ENCODE data around the gene MRTFA. TPM values are rescaled to one million over a fixed set of nuclear protein-coding genes. Genes with fewer than 3 reads are reported as not detected.
A peak's percentile ranks its signal among the peaks of the same experiment; 100 is the strongest.

The MRTFA gene
- total RNA-seq, 1 donor from 2014 or later, result 68.4 TPM

GRCh38 chr22:40443732-40444131 is 192.8 kb downstream of the MRTFA start:
- no peak overlapping the region for H3K27ac Mint-ChIP-seq (ENCODE audit: unreplicated experiment)
- no peaks in the 10 kb centered on the region for H3K9me3 Mint-ChIP-seq (ENCODE audit: unreplicated experiment)
- H3K4me3 Mint-ChIP-seq (ENCODE audit: unreplicated experiment), result no peak overlapping the region
- H3K36me3 Mint-ChIP-seq (ENCODE audit: low read depth, unreplicated experiment), result peaks cover 14% of the 10 kb centered on the region
- H3K27me3 Mint-ChIP-seq (ENCODE audit: unreplicated experiment), result peaks cover 5% of the 10 kb centered on the region
- H3K4me1 Mint-ChIP-seq (ENCODE audit: unreplicated experiment), result peaks cover 11% of the 10 kb centered on the region
- DNase-seq (ENCODE audit: low spot score), result no peak
- TF ChIP-seq, protein P1, sequence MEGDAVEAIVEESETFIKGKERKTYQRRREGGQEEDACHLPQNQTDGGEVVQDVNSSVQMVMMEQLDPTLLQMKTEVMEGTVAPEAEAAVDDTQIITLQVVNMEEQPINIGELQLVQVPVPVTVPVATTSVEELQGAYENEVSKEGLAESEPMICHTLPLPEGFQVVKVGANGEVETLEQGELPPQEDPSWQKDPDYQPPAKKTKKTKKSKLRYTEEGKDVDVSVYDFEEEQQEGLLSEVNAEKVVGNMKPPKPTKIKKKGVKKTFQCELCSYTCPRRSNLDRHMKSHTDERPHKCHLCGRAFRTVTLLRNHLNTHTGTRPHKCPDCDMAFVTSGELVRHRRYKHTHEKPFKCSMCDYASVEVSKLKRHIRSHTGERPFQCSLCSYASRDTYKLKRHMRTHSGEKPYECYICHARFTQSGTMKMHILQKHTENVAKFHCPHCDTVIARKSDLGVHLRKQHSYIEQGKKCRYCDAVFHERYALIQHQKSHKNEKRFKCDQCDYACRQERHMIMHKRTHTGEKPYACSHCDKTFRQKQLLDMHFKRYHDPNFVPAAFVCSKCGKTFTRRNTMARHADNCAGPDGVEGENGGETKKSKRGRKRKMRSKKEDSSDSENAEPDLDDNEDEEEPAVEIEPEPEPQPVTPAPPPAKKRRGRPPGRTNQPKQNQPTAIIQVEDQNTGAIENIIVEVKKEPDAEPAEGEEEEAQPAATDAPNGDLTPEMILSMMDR (IDR thresholded peaks at IDR 0.05; ENCODE audit: unreplicated experiment), result no peak

GRCh38 chr22:40441761-40442390 is 194.6 kb downstream of the MRTFA start:
- Mint-ChIP-seq H3K4me3 (ENCODE audit: unreplicated experiment) (no peak overlapping the region), H3K36me3 (ENCODE audit: low read depth, unreplicated experiment) (peaks cover 16% of the 10 kb centered on the region), H3K27ac (ENCODE audit: unreplicated experiment) (no peak overlapping the region), H3K9me3 (ENCODE audit: unreplicated experiment) (no peaks in the 10 kb centered on the region), H3K27me3 (ENCODE audit: unreplicated experiment) (peaks cover 6% of the 10 kb centered on the region), H3K4me1 (ENCODE audit: unreplicated experiment) (peaks cover 22% of the 10 kb centered on the region)
- TF ChIP-seq, protein P1 (IDR thresholded peaks at IDR 0.05; ENCODE audit: unreplicated experiment), result no peak
- no peak for DNase-seq (ENCODE audit: low spot score)

GRCh38 chr22:40436505-40437431 is 199.8 kb downstream of the MRTFA start:
- Mint-ChIP-seq H3K4me3 (ENCODE audit: unreplicated experiment) (no peak overlapping the region), H3K4me1 (ENCODE audit: unreplicated experiment) (peaks cover 35% of the 10 kb centered on the region), H3K9me3 (ENCODE audit: unreplicated experiment) (no peaks in the 10 kb centered on the region), H3K36me3 (ENCODE audit: low read depth, unreplicated experiment) (peaks cover 7% of the 10 kb centered on the region), H3K27ac (ENCODE audit: unreplicated experiment) (peak overlapping the region; percentile 72), H3K27me3 (ENCODE audit: unreplicated experiment) (peaks cover 12% of the 10 kb centered on the region)
- DNase-seq (ENCODE audit: low spot score), result no peak
- TF ChIP-seq, protein P1 (IDR thresholded peaks at IDR 0.05; ENCODE audit: unreplicated experiment), result peak; percentile 68

GRCh38 chr22:40434745-40435144 is 201.8 kb downstream of the MRTFA start:
- H3K36me3 Mint-ChIP-seq (ENCODE audit: low read depth, unreplicated experiment), result peaks cover 11% of the 10 kb centered on the region
- H3K9me3 Mint-ChIP-seq (ENCODE audit: unreplicated experiment), result no peaks in the 10 kb centered on the region
- H3K4me3 Mint-ChIP-seq (ENCODE audit: unreplicated experiment), result no peak overlapping the region
- TF ChIP-seq, protein P1 (IDR thresholded peaks at IDR 0.05; ENCODE audit: unreplicated experiment), result no peak
- H3K27me3 Mint-ChIP-seq (ENCODE audit: unreplicated experiment), result peaks cover 17% of the 10 kb centered on the region
- H3K4me1 Mint-ChIP-seq (ENCODE audit: unreplicated experiment), result peaks cover 31% of the 10 kb centered on the region
- DNase-seq (ENCODE audit: low spot score), result no peak
- no peak overlapping the region for H3K27ac Mint-ChIP-seq (ENCODE audit: unreplicated experiment)

GRCh38 chr22:40434106-40434505 is 202.4 kb downstream of the MRTFA start:
- no peak overlapping the region for H3K27ac Mint-ChIP-seq (ENCODE audit: unreplicated experiment)
- DNase-seq (ENCODE audit: low spot score), result no peak
- H3K4me1 Mint-ChIP-seq (ENCODE audit: unreplicated experiment), result peaks cover 33% of the 10 kb centered on the region
- no peaks in the 10 kb centered on the region for H3K9me3 Mint-ChIP-seq (ENCODE audit: unreplicated experiment)
- TF ChIP-seq, protein P1 (IDR thresholded peaks at IDR 0.05; ENCODE audit: unreplicated experiment), result no peak
- H3K27me3 Mint-ChIP-seq (ENCODE audit: unreplicated experiment), result peaks cover 14% of the 10 kb centered on the region
- H3K36me3 Mint-ChIP-seq (ENCODE audit: low read depth, unreplicated experiment), result peaks cover 15% of the 10 kb centered on the region
- H3K4me3 Mint-ChIP-seq (ENCODE audit: unreplicated experiment), result no peak overlapping the region
